Hematopoietic multipotent progenitor cell treated with erythropoietin and hydrocortisone succinate and interleukin-3 and kit ligand, for 4 days (in vitro differentiated cells): ENCODE results near the gene REL.
"Not testable (repeated sequence)": the region's sequence is repeated elsewhere in the genome, so short reads cannot be mapped to it uniquely, and the experiment has no call there.

ENCODE experiments used
- DNase-seq: peaks from one replicate; pipeline ENCODE4 v3.0.0-alpha.2; 2015

REL gene

DNA sequence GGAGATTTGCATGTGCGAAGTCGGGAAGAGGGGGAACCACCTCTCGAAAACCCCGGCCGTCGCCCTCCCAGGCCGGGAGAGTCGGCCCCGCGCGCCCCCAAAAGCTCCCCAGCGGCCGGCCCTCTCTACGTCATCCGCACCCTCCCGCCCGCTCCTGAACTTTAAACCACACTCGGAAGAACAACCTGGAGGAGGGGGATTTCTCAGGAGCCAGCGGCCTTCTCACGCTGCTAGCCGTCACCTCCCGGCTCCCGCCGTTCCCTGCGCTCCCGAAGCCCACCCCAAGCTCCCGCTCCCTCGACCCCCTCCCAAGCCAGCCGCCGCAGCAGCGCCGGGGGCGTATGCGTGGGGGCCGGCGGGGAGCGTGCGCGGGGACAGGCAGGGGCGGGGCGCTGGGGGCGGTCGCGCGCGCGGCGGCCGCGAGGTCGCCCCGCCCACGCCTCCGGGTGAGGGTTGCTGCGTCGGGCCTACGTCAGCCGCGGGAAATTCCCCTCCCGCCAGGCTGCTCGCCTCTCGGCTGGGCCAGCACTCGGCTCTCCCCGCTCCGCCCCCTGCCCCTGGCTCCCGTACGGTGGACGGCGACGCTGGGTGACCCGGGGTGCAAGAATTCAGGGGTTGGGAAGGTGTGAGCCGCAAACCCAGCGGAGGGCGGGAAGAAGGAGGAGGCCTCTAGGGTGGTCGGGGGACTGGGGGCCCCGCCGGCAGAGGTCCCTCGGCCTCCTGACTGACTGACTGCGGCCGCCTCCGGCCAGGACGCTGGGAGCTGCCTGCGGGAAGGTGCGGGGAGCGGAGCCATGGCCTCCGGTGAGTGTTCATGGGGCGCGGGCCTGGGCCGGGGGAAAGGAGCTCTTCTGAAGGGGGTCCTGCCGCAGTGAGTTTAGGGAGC is at the start of gene REL:
REL (plus strand) TSS at position 528 of the 886 bp plus-strand sequence; CDS start at position 795, 267 bp downstream.
- DNase-seq: peak; percentile 96

- DNase-seq: no peak
Measured at GRCh38 chr2:60831921-60832320, 49.5 kb upstream of the REL start.

DNA sequence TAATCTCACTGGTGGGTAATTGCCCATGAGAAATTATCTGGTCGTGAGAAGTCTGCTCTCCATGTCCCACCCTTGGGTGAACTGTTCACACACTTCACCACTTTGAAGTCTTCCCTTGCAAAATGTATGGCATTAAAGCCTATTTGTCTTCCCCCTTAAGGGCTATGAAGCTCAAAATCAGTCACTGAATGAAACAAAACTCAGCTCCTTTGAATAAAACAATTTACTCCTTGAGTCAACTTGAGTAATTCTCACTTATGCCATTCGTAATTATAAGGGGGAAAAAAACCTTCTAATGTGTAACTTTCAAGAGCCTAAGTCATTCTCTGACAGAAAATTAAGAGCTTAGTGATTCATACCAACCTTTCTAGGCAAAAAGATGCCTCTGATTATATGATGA is 48.8 kb upstream of the REL start:
- no peak for DNase-seq

DNA sequence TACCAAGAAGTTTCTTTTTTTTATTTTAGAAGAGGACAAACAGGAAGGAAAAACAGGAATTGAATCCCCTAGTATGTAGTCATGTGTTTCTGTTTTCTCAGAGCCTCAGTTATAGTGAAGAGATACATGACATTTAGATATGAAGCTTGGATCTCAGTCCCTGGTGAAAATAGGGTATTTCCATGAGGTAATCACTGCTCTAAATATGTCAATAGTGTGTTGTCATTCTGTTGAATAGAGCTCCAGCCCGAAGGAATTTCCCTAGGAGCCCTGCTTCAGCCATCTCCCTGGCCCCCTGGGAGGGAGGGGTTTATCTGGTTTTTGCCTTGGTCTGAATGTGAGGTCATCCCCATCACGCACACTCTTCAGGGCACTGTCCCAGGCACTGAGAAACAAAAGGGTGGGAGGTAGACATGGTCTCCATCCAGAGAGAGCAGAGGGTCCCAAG is 47.1 kb upstream of the REL start:
- no peak for DNase-seq

DNA sequence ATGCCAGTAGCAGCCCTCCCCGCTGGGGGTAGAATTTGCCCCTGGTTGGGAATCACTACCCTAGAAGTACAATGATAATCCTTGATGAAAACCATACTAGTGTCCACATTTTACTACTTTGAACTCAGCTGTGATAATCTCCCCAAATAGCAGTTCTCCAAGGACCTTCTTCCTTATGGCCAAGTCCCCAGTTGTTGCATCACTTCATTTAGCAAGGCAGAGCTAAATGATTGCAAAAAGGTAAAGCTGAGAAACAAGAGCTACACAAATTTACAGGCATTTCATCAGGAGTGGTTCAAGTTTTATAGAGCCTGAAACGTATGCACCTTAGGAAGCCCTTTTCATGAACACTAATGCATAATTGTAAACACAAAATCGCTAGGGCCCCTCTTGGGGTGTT is 44.9 kb upstream of the REL start:
- DNase-seq: no peak

DNA sequence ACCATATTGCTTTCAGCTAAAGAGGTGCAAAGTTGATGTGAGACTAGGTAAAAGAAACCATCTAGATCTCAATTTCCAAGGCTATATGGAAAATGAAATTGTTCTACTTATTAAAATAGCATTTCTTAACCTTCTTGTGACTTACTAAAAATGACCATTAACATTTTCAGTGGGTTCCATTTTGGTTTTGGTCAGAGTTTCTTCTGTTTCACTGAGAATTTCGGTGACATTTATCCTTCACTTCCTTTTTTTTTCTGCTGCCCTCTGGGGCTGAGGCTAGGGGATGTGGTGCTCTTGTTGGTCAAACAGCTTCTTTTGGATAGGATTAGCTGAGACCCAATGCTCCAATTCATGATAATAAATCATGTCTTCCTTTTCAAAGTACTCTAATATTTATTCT is 44.3 kb upstream of the REL start:
- DNase-seq: no peak

GRCh38 chr2:60838481-60838880 is 42.9 kb upstream of the REL start:
- no peak for DNase-seq

- no peak for DNase-seq
Measured at GRCh38 chr2:60839126-60839813, 42.1 kb upstream of the REL start.

GRCh38 chr2:60840880-60841279 is 40.5 kb upstream of the REL start:
- peak; percentile 43 for DNase-seq

DNA sequence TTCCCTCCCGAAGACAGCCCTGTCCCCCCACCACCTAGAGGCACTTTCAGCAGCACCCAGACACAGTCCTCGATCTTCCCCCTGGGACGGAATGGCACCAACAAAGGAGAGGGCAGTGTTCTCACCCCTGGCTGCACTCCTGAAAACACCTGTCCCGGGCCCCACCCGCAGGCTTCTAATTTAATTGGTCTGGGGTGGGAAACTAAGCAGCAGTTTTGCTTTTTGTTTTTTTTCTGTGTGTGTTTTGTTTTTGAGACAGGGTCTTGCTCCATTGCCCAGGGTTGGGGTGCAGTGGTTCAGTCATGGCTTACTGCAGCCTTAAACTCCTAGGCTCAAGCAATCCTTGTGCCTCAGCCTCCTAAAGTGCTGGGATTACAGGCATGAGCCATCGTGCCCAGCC is 38.4 kb upstream of the REL start:
- DNase-seq: no peak

DNA sequence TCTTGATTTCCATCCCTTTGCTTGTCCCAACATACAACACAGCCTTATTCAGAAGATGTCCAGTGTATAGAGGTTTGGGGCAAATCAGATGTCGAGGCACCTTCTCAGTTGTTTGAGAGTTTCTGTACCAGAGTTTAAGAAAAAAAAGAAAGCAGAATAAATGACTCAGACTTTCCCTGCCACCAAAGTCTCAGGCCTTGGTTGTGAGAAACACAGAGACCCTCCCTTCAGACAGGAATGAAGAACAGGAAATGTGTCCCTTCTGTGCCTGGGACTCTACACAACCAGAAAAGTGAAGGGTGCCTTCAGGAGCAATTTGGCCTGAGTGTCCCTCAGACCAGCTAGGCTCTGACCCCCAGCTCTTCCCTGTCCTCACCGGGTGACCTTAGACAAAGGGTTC is 37.3 kb upstream of the REL start:
- no peak for DNase-seq

DNA sequence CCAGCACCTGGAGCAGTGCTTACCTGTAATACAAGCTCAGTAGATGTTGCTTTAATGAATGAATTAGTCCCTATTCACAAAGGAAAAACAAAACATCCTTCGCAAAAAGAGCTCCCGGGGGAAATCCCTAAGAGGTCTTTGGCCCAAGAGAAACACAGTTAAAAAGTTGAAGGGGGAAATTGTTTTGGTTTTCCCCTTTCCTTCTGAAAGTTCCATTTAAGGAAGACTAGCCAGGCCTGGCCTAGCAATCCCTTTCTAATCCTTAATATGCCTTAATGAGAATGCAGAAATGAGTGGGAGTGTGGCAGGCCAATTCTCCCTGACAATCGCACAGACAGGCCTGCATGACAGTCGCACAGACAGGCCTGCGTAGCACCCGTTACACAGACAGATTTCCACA is 33.5 kb upstream of the REL start:
- DNase-seq: no peak

GRCh38 chr2:60849187-60849586 is 32.2 kb upstream of the REL start:
- peak; percentile 27 for DNase-seq

DNA sequence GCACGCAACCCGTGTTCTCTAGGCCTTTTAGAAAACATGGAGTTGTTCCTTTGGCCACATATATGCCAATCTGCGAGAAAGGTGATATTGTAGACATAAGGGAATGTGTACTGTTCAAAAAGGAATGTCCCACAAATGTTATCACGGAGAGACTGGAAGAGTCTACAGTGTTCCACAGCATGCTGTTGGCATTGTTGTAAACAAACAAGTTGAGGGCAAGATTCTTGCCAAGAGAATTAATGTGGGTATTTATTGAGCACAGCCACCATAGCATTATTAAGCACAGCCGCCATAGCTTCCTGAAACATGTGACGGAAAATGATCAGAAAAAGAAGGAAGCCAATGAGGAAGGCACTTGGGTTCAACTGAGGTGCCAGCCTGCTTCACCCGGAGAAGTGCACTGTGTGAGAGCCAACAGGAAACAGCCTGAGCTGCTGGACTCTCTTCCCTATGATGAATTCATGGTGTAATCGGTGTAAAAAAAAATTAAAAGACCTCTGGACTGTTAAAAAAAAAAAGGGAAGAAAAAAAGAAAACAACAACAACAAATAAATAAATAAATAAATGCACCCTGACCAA is 29.0 kb upstream of the REL start:
- peak; percentile 46 for DNase-seq

DNA sequence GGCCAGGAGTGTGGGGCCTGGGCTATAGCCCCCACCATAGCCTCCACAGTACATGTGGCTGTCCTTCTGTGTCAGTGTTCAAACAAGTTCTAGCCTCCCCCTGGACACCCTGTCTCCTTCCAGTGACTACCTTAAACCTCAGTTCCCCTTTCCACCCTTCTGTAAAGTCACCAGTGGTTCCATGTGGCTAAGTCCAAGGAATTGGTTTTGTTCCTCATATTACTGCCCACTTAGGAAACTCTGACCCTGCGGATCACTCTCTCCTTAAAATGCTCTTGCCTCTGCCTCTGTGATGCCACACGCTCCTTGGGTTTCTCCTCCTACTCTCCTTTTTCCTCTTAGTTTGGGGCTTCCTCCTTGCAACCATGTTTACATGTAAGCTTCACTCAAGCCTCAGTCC is 27.8 kb upstream of the REL start:
- no peak for DNase-seq

- DNase-seq: no peak
Measured at GRCh38 chr2:60855989-60856669, 25.2 kb upstream of the REL start.

DNA sequence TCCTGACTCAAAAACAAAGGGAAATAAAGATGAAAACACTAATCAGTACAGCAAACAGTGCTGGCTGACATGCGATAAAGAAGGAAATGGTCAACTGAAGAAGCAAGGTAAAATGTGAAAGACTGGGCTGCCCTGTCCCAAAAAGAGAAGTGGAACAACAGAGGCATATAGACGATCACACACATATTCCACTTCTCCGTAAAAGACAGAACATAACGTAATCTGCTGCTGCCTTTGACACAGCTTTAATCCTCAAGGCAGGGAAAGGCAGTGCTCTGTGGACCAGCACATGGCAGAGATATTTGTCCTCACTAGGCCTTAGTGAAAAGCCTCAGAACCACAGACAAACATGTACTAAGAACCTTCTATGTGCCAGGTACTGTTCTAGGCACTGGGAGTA is 24.3 kb upstream of the REL start:
- DNase-seq: no peak

- DNase-seq: no peak
Measured at GRCh38 chr2:60858897-60859311, 22.5 kb upstream of the REL start.

DNA sequence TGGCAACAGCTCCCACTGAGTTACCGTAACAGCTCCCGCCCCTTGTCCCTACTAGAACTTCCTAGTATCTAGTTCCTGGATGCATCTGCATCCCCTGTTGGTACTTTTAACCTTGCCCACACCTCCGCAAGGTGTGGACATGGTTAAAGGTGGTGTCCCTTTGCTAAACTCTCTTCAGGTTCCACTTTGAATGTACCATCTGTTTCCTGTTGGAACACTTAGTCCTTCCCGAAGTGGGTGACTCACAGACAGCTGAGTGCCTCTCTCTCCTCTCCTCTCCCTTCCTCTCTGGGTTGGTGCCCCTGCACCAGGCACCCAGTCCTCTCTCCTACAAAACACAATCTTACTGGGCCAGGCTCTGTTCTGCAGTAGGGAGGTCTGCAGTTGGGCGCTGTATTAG is 19.6 kb upstream of the REL start:
- no peak for DNase-seq

DNA sequence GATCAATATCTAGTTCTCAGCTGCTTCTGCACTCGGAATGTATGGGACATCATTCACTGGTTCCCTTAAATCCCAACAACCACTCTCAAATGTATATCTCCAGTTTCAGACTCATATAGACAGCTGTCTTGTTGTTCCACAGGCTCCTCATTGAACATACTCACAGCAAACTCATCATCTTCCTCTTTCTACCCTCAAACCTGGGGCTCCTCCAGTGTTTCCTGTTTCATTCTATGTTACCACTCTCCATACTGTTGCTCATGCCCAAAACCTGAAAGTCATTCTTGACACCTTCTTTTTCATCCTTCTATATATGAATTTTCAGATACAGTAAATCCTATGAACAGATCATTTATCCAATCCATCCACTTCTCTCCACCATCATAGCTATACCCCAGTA is 18.7 kb upstream of the REL start:
- DNase-seq: peak; percentile 13

DNA sequence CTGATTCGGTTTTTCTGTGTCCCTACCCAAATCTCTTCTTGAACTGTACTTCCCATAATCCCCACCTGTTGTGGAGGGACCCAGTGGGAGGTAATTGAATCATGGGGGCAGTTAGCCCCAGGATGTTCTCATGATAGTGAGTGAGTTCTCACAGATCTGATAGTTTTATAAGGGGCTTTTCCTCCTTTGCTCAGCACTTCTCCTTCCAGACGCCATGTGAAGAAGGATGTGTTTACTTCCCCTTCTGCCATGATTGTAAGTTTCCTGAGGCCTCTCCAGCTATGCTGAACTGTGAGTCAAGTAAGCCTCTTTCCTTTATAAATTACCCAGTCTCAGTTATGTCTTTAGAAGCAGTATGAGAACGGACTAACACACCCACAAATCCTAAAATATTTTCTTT is 16.0 kb upstream of the REL start:
- DNase-seq: not testable (repeated sequence)

- no peak for DNase-seq
Measured at GRCh38 chr2:60867007-60867406, 14.4 kb upstream of the REL start.

GRCh38 chr2:60867848-60868247 is 13.5 kb upstream of the REL start:
- DNase-seq: peak; percentile 78
